Sigmoid colon (tissue), 7 donors: ENCODE data around the gene SDCCAG8. TPM values are rescaled to one million over a fixed set of nuclear protein-coding genes. Genes with fewer than 3 reads are reported as not detected.

Experiments used
- DNase-seq: peaks from one replicate; pipeline ENCODE4 v3.0.0-alpha.2; 2019
- H3K27ac ChIP-seq, 4 donors: fragments of 200-600 bp; sonication (generic); one replicate each; pipeline ENCODE4 v1.5.1; 2016 to 2019; ENCODE audit warnings: mild to moderate bottlenecking in 1 of 4
- H3K27me3 ChIP-seq, 3 donors: fragments of 200-600 bp; sonication (generic); one replicate each; pipeline ENCODE4 v1.5.1; 2019; ENCODE audit warnings: mild to moderate bottlenecking in 1 of 3
- H3K36me3 ChIP-seq, 4 donors: fragments of 200-600 bp; sonication (generic); one replicate each; pipeline ENCODE4 v1.5.1; 2016 to 2019
- H3K4me1 ChIP-seq, 4 donors: fragments of 200-600 bp; sonication (generic); one replicate each; pipeline ENCODE4 v1.5.1; 2017 to 2019
- H3K4me3 ChIP-seq, 4 donors: fragments of 200-600 bp; sonication (generic); one replicate each; pipeline ENCODE4 v1.5.1; 2017 to 2019; ENCODE audit warnings: mild to moderate bottlenecking in 2 of 4, moderate library complexity in 1 of 4
- H3K9me3 ChIP-seq, 4 donors: fragments of 200-600 bp in 3 of 4; sonication (generic) in 3 of 4; one replicate each; pipeline versions ENCODE4 v1.5.1 to v1.6.1; 2013 to 2019
- EP300 ChIP-seq, 4 donors: sonication (generic); formaldehyde crosslinking; IDR thresholded peaks; one replicate each; pipeline ENCODE4 v1.6.1; 2017; ENCODE audit warnings: antibody characterized with exemption in 4 of 4
- POLR2A ChIP-seq, 2 donors: fragments of 450-650 bp; IDR thresholded peaks; one replicate each; pipeline ENCODE4 v1.6.1; 2016; ENCODE audit warnings: antibody characterized with exemption in 2 of 2, mild to moderate bottlenecking in 2 of 2, moderate library complexity in 2 of 2
- POLR2AphosphoS5 ChIP-seq, 4 donors: sonication (generic); formaldehyde crosslinking; IDR thresholded peaks; one replicate each; pipeline ENCODE4 v1.6.1; 2017; ENCODE audit warnings: antibody characterized with exemption in 4 of 4
- WGBS, 2 donors: extraction: QIAGEN DNeasy Blood & Tissue Kit; methylation state at CpG; one replicate each; pipeline ENCODE4 v1.1.7; 2013; 5-methylcytosine and 5-hydroxymethylcytosine counted together
- intact Hi-C: fragments of 100-400 bp; cut with DNase I; formaldehyde crosslinking; loops from one replicate; pipeline ENCODE4 v1.15.1; 2023
- polyA plus RNA-seq, 3 donors: library from polyadenylated mRNA; stranded (reverse); fragments of 200-250 nt; gene quantifications; one replicate each; pipeline ENCODE4 v1.2.3, GENCODE V29; 2013
- total RNA-seq, 4 donors: library from RNA; depleted of rRNA; stranded (reverse); fragments of >200 nt; gene quantifications; one replicate each; pipeline ENCODE4 v1.1.0, GENCODE V29; 2016
- TF ChIP-seq, protein P1 (sequence below), 4 experiments: fragments of 450-650 bp in 3 of 4; fragments of 200-600 bp in 1 of 4; IDR thresholded peaks; one replicate each; pipeline ENCODE4 v1.5.1; 2016 to 2019; ENCODE audit warnings: antibody characterized with exemption in 4 of 4, mild to moderate bottlenecking in 3 of 4, moderate library complexity in 2 of 4
- donor health status: healthy with polysubstance abuse.
- donor health status: Bipolar disorder and iron deficiency.
- donor health status: healthy.

Gene SDCCAG8
- total and polyA plus RNA-seq, 7 donors = 15.6 to 49.7 (median 30.3) TPM

DNA sequence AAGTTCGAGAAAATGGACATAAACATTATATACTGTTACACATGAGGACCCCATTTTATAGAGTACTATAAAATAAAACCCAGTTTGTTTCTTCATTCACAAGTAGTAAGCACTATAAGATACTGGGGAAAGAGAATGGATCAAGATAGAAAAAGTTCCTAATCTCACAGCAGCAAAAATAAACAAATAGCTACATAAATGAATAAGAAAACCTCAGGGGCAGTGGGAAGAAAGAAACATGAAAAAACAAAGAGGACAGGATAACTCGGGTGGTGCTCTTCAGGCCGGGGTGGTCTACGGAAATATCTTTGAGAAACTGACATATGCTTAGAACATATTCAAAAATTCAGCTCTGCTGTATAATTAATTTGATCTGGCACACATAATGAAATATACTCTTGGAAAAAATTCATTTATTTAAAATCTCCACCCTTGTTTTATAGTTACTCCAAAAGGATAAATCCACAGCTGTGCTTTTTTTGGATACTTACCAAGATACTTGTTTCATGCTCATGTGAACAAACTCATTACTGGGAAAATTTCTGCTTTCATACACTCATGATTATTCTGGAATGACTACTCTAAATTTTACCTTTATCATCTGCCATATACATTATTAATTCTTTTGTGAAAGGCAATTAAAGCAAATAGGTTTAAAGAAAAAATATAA lies 20.7 kb upstream of the SDCCAG8 start:
- intact Hi-C loops = no loop called here
- DNase-seq = no peak
- TF ChIP-seq EP300 (IDR thresholded peaks at IDR 0.05) (no peak), POLR2AphosphoS5 (IDR thresholded peaks at IDR 0.05) (no peak), POLR2A (IDR thresholded peaks at IDR 0.05) (no peak)
- TF ChIP-seq, protein P1, sequence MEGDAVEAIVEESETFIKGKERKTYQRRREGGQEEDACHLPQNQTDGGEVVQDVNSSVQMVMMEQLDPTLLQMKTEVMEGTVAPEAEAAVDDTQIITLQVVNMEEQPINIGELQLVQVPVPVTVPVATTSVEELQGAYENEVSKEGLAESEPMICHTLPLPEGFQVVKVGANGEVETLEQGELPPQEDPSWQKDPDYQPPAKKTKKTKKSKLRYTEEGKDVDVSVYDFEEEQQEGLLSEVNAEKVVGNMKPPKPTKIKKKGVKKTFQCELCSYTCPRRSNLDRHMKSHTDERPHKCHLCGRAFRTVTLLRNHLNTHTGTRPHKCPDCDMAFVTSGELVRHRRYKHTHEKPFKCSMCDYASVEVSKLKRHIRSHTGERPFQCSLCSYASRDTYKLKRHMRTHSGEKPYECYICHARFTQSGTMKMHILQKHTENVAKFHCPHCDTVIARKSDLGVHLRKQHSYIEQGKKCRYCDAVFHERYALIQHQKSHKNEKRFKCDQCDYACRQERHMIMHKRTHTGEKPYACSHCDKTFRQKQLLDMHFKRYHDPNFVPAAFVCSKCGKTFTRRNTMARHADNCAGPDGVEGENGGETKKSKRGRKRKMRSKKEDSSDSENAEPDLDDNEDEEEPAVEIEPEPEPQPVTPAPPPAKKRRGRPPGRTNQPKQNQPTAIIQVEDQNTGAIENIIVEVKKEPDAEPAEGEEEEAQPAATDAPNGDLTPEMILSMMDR (IDR thresholded peaks at IDR 0.05) = no peak
- peaks cover 0 to 37% (median 23%) of the 10 kb centered on the region in 4 donors for H3K4me1 ChIP-seq
- WGBS, 2 donors = 79 to 83% methylated on average over 4 of the region's 4 CpGs
- H3K27ac ChIP-seq = no peak overlapping the region
- peaks cover 0 to 5% (median 0%) of the 10 kb centered on the region in 4 donors for H3K36me3 ChIP-seq
- H3K4me3 ChIP-seq = no peak overlapping the region
- H3K9me3 ChIP-seq = peaks cover 0 to 17% (median 4%) of the 10 kb centered on the region in 4 donors
- no peaks in the 10 kb centered on the region for H3K27me3 ChIP-seq

GRCh38 chr1:243236604-243237252 lies 19.1 kb upstream of the SDCCAG8 start:
- no peak for DNase-seq
- peak overlapping the region in 3 of 4 donors; percentile 1 to 38 (median 22) for H3K27ac ChIP-seq

GRCh38 chr1:243244432-243244841 lies 11.4 kb upstream of the SDCCAG8 start:
- Histone ChIP-seq H3K27me3 (no peaks in the 10 kb centered on the region), H3K9me3 (no peaks in the 10 kb centered on the region), H3K36me3 (no peaks in the 10 kb centered on the region), H3K4me3 (no peak overlapping the region), H3K27ac (no peak overlapping the region), H3K4me1 (peaks cover 0 to 12% (median 6%) of the 10 kb centered on the region in 4 donors)
- no peak for TF ChIP-seq EP300 (IDR thresholded peaks at IDR 0.05)
- TF ChIP-seq, protein P1 (IDR thresholded peaks at IDR 0.05) = no peak
- TF ChIP-seq POLR2A (IDR thresholded peaks at IDR 0.05) = no peak
- no peak for TF ChIP-seq POLR2AphosphoS5 (IDR thresholded peaks at IDR 0.05)
- 77 to 84% methylated on average over 9 of the region's 9 CpGs for WGBS, 2 donors
- intact Hi-C loops = no loop called here
- DNase-seq = no peak

More at GRCh38 chr1:243236604-243237252, 19.1 kb upstream of the SDCCAG8 start:
- Histone ChIP-seq H3K27me3 (no peaks in the 10 kb centered on the region), H3K4me1 (peaks cover 0 to 37% (median 23%) of the 10 kb centered on the region in 4 donors), H3K9me3 (peaks cover 0 to 4% (median 0%) of the 10 kb centered on the region in 4 donors), H3K4me3 (no peak overlapping the region), H3K36me3 (peaks cover 0 to 5% (median 0%) of the 10 kb centered on the region in 4 donors)
- intact Hi-C loops = no loop called here
- 69 to 81% methylated on average over 4 of the region's 4 CpGs for WGBS, 2 donors
- no peak for TF ChIP-seq POLR2AphosphoS5 (IDR thresholded peaks at IDR 0.05)
- TF ChIP-seq, protein P1 (IDR thresholded peaks at IDR 0.05) = no peak
- no peak for TF ChIP-seq EP300 (IDR thresholded peaks at IDR 0.05)
- no peak for TF ChIP-seq POLR2A (IDR thresholded peaks at IDR 0.05)

- Histone ChIP-seq H3K9me3 (no peaks in the 10 kb centered on the region), H3K4me1 (peaks cover 0 to 29% (median 19%) of the 10 kb centered on the region in 4 donors), H3K27ac (peak overlapping the region in 2 of 4 donors; percentile 5 to 42), H3K4me3 (no peak overlapping the region), H3K27me3 (no peaks in the 10 kb centered on the region), H3K36me3 (no peaks in the 10 kb centered on the region)
- intact Hi-C loops = no loop called here
- DNase-seq = no peak
- no peak for TF ChIP-seq POLR2AphosphoS5 (IDR thresholded peaks at IDR 0.05)
- no peak for TF ChIP-seq EP300 (IDR thresholded peaks at IDR 0.05)
- TF ChIP-seq, protein P1 (IDR thresholded peaks at IDR 0.05) = no peak
- TF ChIP-seq POLR2A (IDR thresholded peaks at IDR 0.05) = no peak
- 67 to 93% methylated on average over 1 of the region's 1 CpG for WGBS, 2 donors
Observed at GRCh38 chr1:243246916-243247315, 8.9 kb upstream of the SDCCAG8 start.
